ENCODE measurements around the gene RNF175. TPM values are rescaled to one million over a fixed set of nuclear protein-coding genes. Genes with fewer than 3 reads are reported as not detected.

Gene RNF175
- total RNA-seq, 1 donor from 2014 or later: not detected

DNA sequence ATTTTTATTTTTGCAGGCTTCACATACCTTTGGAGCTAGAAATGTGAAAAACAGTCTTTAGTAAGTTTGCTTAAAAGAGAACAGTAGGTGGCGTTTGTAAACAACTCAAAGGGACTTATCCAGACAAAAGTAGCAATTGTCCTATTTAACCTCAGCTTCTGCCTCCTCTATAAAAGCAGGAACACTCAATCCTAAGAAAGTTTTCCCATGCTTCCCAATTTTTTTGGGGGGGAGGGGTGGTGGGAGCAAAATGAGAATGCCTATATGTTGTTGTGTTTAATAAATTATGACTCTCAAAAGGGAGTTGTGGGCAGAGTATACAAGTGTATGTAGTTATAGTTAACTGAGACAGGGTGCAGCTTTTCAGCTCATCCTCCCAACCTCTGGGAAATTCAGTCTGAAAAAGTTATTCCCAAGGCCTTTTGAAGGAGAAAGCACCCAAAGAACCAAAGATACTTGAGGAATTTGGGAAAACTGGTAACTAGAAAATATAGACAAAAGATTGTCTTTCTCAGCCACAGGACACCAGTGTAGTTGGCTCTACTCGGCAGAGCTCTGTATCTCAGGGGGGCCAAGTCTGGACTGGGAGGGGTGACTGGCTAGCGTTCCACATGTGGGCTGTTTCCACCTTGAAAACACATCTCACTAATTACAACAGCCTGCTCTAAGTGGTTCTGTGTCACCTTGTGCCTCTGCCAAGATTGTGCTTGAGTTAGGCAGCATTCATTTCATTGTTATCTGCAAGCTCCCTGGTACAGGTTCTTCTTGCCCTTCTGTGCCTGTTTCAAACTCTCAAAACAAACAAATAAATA lies 26.3 kb upstream of the RNF175 start:
- DNase-seq (ENCODE audit: extremely low read depth, low read depth, low spot score): no peak

DNA sequence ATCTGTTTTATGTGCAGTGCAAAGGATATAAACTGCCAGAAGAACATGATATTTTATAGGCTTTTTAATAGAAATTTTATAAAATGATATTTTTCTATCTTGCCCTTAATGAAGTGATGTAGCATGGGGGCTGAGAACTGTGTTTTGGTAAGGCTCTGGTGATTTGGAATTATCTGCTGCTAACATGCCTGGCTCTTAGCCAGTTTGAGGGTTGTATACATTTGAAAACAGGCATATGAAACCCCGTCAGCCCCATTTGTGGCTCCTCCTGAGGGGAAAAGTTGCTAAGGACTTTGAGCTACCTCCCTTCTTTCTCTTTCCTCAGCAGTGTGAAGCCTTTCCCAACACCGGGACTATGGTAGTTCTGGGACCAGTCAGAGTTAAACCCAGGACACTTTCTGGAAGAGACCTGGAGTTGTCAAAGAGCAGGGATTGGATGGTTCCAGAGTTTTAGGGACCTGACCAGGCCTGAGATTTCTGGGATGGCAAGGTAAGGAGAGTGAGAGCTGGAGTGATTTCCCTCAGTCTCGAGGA lies 24.4 kb upstream of the RNF175 start:
- no peak for DNase-seq (ENCODE audit: extremely low read depth, low read depth, low spot score)

DNA sequence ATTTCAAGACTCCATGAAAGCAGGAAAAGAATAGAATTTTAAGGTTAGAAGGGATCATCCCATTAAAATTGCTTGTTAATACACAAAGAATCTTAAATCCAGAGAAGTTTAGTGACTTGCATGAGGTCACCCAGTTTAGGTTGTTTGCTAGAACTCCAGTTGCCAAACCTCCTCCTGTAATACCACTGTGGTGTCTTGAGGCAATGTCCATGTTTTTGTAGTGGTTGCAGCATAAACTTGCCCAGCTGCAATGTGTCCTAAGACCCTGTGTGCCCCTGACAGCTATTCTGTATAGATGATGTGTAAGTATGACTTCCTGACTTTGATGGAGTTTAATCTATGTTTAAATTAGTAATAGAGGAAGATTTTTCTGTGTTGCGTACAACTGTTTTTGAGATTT lies 22.8 kb upstream of the RNF175 start:
- DNase-seq (ENCODE audit: extremely low read depth, low read depth, low spot score): no peak

DNA sequence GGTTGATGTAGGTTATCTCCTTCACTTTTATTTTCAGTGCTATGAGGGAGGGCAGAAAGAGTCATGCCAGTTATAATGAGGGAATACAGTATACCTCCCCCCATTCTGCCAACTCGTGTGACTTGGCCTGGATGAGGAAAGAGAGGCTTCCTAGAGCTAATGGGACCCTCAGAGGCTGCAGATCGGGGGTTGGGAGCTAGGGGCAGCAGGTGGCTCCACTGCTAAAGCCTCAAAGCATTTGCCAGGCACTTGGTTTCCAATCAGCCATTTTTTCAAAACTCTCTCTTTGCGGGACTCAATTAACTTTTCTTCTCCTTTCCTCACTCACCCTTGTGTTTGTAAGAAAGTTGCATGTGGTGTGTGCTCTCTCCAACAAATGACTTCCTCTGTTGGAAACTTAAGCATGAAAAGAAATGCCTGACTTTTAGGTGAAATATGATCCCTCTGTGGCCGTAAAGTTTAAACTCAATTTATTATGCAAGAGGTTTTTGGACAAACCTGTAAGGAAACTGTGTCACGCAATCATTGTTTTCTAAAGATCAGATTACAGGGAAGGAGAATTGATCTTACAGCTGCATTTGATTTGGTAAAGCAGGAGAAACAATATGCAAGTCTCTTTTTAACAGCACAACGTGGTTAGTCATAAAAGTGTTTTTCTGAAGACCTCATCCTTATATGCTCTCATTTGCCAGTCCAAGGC lies 22.0 kb upstream of the RNF175 start:
- DNase-seq (ENCODE audit: extremely low read depth, low read depth, low spot score): no peak

DNA sequence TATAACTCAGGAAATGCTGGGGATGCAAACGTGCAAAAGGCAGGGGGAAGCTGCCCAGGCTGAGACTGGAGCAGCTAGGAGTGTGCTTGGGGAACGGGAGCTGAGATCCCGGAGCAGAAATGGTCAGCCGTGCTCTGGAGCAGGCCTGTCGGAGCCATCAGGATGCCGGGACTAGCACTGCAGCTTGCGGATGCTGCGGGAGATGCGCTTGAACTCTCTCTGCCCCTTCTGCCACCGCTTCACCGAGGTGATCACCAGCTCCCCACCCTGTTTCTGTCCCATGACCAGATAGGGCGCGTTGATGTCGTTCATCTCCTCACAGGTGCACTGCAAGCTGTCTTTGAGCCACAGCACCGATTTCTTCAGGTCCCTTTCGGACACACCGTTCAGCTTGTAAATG lies 21.5 kb upstream of the RNF175 start:
- DNase-seq (ENCODE audit: extremely low read depth, low read depth, low spot score): no peak

DNA sequence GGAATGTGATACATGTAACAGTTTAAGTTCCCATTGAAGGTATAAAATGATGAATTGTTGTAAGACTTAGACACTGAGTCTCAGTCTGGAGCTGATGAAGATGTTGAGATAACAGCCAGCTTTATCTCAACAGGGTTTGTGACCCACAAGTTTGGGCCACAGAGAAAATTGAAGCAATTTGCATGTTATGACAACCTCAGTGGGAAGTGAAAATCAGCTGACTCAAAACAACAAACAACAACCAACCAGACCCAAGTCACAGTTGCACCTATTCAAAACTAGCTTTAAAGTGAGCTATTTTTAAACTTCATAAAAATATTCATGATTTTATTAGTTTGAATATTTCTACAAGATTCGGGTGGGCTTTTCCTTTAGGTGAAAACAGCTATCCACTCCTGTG lies 21.1 kb upstream of the RNF175 start:
- no peak for DNase-seq (ENCODE audit: extremely low read depth, low read depth, low spot score)

DNA sequence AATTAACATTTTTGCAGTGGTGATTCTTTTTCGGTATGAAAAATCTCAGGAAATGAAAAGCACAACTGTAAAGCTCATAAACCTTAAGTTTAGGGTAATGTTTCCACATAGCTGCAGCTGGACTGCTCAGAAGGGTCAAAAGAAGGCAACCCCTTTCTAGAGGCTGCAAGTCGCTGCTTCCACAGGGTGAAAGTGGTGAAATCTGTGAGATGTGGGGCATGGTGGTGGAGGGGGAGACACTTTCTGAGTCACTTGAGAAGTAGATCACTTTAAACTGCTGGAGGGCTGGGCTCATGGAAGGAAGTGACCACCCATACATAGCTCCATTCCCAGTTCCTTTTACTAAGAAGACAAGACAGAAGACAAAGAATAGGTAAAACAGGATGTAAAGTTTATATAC lies 20.4 kb upstream of the RNF175 start:
- DNase-seq (ENCODE audit: extremely low read depth, low read depth, low spot score): no peak

DNA sequence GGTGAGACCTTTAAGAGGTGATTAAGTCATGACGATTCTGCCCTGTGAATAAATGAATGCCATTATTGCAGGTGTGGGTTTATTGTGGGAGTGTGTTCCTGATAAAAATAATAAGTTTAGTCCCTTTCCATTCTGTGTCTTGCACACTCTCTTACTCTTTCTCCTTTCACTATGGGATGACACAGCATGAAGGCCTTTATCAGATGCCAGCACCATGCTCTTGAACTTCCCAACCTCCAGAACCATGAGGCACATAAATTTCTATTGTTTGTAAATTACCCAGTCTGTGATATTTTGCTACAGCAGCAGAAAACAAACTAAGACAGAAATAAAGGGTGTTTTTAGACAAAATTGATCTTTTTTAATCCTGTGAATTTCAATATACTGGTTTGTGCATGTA lies 18.6 kb upstream of the RNF175 start:
- DNase-seq (ENCODE audit: extremely low read depth, low read depth, low spot score): no peak

DNA sequence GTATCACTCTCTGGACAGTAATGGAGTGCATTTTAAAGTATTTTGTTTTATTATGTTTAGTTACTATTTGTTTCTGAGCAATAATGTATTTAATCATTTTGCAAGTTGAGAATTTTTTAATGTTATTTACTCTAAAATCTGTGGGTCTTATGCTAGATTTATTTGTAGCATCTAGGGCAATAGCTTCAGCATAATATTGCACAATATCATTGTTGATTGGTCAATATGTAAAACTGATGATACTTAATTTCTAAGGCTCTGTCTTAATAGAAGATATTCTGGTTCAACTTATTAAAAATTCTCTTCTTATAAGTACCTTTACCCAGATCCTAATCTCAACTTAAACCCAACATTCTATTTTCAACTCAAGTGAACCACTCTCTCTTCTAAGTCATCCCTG lies 17.6 kb upstream of the RNF175 start:
- no peak for DNase-seq (ENCODE audit: extremely low read depth, low read depth, low spot score)

DNA sequence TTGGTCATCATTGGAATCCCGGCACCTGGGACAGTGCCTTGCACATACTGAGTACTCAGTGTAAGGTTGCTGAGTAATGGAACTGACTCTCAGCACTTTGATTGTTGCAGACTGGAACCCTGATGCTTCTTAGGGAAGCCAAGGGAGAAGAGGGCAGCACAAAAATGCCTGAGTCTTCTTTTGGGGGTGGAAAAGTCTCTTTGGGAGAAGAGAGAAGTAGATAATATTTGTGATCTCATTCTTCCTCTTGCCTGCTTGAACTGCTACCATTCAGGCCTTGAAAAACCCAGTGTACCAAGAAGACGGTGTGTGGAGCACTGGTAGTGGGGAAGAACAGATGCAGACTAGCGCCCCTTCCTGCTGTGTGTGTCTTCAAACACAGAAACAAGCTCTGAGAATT lies 16.8 kb upstream of the RNF175 start:
- DNase-seq (ENCODE audit: extremely low read depth, low read depth, low spot score): no peak

DNA sequence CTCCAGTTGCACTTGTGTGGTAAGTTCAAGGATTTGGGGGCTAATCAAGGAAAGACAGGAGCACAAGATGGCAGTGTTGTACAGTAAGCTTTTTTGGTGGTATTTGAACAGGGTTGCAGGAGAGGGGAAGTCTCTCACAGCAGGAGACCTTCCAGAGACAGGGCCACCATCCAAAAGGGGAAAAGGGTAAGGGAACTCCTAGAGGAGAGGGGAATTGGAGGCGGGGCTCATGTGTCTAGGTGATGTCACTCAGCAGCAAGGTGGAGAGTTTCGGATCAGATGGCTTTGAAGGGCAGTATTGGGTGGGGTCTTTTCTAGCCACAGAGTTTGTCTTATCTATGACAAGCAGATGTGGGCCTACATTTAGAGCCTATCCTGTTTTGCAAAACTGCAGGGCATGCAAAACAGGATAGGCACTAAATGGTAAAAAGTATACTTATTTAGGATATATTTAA lies 13.4 kb upstream of the RNF175 start:
- DNase-seq (ENCODE audit: extremely low read depth, low read depth, low spot score): no peak

DNA sequence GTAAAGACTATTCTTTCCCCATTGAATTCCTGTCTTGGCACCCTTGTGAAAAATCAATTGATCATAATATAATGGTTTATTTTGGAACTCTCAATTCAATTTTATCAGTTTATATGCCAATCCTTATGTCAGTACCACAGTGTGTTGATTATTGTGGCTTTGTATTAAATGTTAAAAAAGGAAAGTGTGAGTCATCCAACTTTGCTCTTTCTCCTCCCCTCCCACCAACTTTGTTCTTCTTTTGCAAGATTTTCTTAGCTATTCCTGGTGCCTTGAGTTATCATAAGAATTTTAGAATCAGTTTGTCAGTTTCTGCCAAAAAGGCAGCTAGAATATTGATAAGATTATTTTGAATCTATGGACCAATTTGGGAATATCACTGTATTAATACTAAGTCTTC lies 11.2 kb upstream of the RNF175 start:
- no peak for DNase-seq (ENCODE audit: extremely low read depth, low read depth, low spot score)

DNA sequence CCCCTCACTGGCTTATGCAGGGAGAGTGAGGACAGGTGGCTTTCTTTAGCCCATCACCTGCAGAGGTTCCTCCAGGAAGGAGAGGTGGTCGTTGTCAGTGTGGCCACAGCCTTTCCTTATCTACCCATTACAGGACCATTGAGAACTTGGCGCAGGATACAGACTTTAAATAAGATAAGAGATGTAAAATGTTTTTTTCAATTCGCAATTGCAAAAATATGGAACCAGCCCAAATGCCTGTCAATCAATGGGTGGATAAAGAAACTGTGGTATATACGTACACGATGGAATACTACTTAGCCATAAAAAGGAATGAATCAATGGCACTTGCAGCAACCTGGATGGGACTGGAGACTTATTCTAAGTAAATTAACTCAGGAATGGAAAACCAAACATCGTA lies 6.9 kb upstream of the RNF175 start:
- DNase-seq (ENCODE audit: extremely low read depth, low read depth, low spot score): no peak

DNA sequence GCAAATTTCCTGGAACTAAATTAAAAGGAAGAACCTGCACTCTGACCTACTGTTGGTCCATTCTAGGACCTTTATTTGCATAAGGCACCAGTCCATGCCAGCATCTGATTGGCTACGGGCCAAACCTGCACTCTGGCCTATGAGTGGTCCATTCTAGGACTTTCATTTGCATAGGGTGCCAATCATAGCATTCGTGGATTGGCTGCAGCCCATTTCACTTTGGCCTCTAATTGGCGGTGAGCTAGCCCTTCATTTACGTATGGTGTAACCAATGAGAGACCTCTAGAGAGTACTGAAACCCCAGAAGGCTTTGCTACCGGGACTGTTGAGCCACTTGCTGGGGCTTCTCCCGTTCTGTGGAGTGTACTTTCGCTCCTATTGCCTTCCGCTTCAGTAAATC lies 6.1 kb upstream of the RNF175 start:
- no peak for DNase-seq (ENCODE audit: extremely low read depth, low read depth, low spot score)

DNA sequence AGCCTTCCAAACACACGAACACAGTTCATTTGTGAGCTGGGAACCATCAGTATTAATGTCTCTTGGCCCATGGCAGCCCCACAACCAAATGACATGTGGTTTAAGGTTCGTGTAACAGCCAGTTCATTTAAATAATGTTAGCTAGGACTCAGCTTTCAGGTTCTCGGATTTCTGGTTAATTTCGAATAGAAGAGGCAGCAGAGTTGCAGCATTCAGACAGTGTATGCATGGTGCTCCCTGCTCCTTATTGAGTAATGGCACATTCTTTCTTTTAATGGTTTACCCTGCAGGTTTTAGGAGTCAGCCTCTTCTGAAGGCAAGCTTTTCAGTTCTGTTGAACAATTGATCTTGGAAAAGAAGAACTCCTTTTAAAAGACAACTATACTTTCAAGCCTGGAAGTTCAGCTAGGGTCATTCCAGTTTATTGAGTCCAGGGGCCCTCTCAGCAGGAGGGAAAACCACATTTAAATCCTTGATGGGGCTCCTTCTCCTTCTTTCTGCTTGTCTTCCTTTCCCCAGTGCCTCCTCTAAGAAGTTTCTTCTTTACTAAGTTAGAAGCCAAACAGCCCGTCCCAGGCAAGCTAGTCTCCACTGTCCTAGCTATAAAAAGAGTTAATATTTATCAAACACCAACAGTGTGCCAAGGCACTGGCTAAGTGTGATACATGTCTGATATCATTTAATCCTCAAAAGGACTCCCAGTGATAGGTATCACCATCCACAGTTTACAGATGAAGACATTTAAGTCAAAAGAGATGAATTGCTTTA lies 5.0 kb upstream of the RNF175 start:
- no peak for DNase-seq (ENCODE audit: extremely low read depth, low read depth, low spot score)

DNA sequence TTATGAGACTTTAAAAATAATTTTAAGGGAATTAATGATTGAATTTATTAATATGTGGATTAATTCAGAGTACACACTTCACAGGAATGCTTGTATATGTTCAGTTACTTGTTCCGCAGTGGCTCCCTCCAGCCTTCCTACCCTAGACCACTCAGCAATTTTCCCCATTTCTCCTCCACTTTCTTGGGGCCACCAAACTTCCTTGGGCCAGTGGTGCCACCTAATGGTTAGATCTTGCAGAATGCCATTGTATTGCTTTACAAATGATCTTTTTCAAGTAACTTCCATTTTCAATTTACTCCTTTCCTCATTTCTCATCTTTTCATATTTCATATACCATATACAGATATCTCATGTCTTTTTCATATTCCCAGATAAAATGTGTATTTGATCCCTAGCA lies 3.6 kb upstream of the RNF175 start:
- DNase-seq (ENCODE audit: extremely low read depth, low read depth, low spot score): no peak

DNA sequence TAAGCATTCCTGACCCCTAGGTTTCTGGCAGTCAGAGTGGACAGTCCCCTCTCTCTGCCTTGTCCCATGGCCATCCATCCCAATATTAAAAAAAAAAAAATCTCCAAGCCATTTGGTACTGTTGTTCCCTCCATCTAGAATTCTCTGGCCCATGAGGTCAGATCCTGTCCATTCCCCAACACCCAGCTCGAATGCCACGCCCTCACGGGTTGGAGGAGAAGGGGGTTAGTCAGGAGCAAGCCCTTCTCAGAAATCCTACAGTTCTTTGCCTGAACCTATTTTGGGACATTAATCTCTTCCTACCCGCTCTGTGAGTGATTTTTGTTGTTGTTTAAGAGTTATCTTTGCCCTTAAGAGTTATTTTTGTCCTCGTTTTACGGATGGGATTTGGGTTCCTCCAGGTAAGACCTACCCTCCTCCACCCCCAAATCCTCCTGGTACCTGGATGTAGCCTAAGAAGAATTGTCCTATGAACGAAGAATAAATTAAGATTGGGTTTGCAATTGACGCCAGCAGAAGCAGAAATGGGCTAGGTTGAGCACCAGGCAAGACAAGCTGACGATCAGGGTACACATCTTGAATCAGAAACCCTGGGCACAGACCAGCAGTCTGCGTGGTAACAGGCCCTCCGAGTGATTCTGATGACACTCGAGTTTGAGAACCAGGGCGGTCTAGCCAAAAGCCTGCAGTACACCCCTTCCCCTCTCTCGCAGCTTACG lies 977 bp downstream of the RNF175 start:
- DNase-seq (ENCODE audit: extremely low read depth, low read depth, low spot score): no peak

DNA sequence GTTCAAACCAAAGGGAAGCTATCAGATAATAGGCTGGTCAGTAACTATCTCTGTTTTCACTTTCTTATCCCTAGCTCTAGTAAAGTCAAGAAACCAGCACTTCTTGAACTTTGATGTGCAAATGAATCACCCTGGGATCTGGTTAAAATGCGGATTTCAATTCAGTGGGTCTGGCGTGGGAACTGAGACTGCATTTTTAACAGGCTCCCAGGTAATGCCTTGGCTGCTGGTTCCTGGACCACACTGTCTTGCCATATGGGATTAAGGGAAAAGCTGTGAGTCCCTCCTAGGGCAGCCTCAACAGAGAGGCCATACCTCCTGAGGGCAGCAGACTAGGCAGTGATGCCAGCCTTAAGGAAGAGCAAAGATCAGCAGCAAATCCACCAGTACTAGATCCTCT lies 1.7 kb downstream of the RNF175 start:
- DNase-seq (ENCODE audit: extremely low read depth, low read depth, low spot score): no peak

DNA sequence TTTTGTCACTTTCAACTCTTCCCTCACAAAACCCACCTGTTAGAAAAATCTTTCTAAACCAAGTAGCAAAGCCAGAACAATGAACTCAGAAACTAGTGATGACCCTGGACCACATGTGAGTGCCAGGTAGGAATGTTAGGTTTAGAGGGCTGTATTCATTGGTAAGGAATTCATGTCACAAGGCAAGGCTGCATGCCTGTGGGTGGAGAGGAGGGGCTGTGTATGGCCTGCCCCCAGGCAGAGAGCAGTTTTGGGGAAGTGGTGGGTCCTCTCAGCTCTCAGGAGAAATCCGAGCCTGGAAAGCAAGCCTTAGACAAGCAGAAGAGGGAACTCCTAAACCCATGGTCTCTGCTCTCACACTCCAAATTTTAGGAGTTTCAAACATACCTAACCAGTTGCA lies 2.4 kb downstream of the RNF175 start:
- no peak for DNase-seq (ENCODE audit: extremely low read depth, low read depth, low spot score)

DNA sequence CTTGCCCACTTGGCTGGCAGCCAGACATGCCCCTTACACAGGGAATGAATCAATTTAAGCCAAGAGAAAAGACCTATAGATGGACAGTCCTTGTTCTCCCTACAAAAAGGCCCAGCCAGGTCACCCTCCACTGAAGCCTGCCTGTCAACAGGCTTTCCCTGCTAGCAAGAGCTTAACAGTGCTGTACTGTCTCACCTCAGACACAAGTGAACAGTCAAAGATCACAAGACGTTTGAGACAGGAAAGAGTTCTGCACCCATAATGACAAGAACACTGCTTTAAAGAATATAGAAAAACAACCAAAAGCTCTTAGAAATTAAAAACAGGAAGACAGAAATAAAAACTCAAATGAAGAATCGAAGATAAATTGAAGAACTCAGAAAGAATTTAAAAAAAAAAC lies 4.6 kb downstream of the RNF175 start:
- DNase-seq (ENCODE audit: extremely low read depth, low read depth, low spot score): no peak

Measured in glomerular endothelial cell (primary cell).